Tibial nerve (tissue), 3 donors: ENCODE measurements around the gene RAB8B.

Experiments
- POLR2A ChIP-seq, 2 donors: fragments of 450-650 bp; IDR thresholded peaks; one replicate each; pipeline ENCODE4 v1.6.1; 2017; ENCODE audit warnings: antibody characterized with exemption in 2 of 2, mild to moderate bottlenecking in 2 of 2, moderate library complexity in 2 of 2
- TF ChIP-seq, protein P1 (sequence below), 5 experiments: fragments of 200-600 bp in 3 of 5; fragments of 450-650 bp in 2 of 5; sonication (generic) in 3 of 5; IDR thresholded peaks; one replicate each; pipeline ENCODE4 v1.5.1; 2016 to 2019; ENCODE audit warnings: antibody characterized with exemption in 5 of 5, mild to moderate bottlenecking in 3 of 5, moderate library complexity in 2 of 5

DNA sequence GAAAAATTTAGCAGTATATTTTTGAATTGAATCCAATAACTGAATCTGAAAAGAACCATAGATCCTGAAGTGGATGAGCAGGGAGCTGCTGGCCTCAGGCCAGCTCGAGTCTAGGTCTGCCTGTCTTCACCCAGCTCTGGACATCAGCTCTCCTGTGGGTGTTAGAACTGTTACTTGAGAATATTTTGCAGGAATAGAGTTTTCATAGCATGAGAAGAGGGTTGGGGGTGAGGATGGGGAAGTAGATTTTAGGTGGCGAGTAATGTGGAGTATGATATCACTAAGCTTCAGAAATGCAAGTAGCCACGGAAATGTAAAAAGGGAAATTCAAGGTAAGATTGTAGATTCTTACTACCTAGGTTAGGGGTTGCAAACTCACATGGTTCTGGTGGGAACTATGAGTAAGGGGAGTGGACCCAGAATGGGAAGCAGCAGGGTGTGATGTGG is 6.2 kb downstream of the RAB8B start:
- TF ChIP-seq, protein P1, sequence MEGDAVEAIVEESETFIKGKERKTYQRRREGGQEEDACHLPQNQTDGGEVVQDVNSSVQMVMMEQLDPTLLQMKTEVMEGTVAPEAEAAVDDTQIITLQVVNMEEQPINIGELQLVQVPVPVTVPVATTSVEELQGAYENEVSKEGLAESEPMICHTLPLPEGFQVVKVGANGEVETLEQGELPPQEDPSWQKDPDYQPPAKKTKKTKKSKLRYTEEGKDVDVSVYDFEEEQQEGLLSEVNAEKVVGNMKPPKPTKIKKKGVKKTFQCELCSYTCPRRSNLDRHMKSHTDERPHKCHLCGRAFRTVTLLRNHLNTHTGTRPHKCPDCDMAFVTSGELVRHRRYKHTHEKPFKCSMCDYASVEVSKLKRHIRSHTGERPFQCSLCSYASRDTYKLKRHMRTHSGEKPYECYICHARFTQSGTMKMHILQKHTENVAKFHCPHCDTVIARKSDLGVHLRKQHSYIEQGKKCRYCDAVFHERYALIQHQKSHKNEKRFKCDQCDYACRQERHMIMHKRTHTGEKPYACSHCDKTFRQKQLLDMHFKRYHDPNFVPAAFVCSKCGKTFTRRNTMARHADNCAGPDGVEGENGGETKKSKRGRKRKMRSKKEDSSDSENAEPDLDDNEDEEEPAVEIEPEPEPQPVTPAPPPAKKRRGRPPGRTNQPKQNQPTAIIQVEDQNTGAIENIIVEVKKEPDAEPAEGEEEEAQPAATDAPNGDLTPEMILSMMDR (IDR thresholded peaks at IDR 0.05) = no peak
- TF ChIP-seq POLR2A (IDR thresholded peaks at IDR 0.05) = no peak
